NCI-H2107 treated with DMSO at 0.1 percent for 48 hours (cell line): Measurements from ENCODE around the gene CLIC5.

ENCODE experiments used
- DNase-seq: peaks from one replicate; lab custom pipeline; 2025; ENCODE audit not compliant: unreplicated experiment; lab: John Stamatoyannopoulos, UW

Gene CLIC5

GRCh38 chr6:46000905-46001304 lies 14.8 kb downstream of the CLIC5 start:
- DNase-seq, result no peak

DNA sequence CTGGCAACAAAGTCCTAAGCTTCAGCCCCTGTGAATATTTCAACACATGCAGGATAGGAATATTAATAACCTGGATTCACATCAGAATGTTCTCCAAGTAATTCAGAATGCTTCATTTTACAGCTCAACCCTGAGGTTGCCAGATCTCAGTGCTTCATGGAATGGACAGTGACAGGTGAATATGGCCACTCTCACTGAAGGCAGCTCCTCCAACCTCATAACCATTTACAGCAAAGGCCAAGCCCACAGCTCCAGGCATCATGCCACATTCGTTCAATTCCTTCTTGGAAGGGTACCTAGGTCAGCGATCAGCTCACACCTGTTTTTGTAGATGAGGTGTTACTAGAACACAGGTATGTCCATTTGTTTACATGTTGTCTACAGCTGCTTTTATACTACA lies 17.1 kb downstream of the CLIC5 start:
- no peak for DNase-seq

- DNase-seq, result no peak
These were observed 17.7 kb downstream of the CLIC5 start for GRCh38 chr6:45997875-45998506.

GRCh38 chr6:45991189-45991588 lies 24.5 kb downstream of the CLIC5 start:
- DNase-seq, result no peak

DNA sequence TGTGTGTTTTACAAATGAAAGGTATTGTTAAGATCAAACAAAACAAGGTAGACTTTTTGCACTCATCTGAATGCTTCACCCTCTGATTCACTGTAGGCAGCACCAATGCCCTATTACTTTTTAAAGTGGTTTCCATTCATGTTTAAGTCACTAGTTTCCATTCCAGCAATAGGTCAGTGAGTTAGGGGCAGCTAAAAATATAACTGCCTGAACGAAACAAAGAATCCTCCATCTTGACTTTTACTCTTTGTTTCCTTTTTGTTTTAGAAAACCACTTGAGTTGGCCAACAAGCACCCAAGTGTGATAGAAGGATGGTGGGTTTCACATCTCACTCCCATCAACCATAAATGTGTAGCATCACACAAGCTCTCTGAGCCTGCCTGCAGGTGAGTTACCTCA lies 25.5 kb downstream of the CLIC5 start:
- no peak for DNase-seq

DNA sequence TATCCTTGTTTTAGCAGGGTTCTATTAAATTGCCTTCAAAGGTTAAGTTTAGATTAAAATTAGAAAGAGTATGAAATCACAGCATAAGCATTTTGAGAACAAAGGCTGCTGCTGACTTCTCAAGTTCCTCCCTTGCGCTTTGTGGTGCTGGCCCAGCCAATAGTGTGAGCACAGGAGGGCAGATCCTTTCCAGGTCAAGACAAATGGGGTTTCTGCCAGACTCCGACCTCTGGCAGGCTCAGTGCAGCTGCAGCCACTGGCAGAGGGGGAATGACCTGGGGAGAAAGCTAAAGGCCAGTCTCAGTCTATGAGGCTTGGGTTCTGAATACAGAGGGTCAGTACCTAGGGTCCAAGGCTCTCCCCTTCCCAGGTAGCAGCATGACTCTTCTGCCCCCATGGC lies 27.0 kb downstream of the CLIC5 start:
- DNase-seq, result no peak

DNA sequence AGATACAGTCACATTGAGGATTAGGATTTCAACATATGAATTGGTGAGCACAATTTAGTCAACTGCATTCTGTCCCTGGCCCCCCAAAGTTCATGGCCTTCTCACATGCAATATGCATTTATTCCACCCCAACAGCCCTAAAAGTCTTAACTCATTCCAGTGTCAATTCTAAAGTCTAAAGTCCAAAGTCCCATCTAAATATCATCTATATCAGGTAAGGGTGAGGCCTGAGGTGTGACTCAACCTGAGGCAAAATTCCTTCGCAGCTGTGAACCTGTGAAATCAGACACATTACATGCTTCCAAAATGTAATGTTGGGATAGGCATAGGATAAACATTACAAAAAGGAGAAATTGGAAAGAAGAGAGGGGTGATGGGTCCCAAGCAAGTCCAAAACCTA lies 27.8 kb downstream of the CLIC5 start:
- DNase-seq, result no peak

- DNase-seq, result no peak
These were observed 28.9 kb downstream of the CLIC5 start for GRCh38 chr6:45986746-45987274.

- DNase-seq, result no peak
These were observed 30.8 kb downstream of the CLIC5 start for GRCh38 chr6:45984788-45985425.

GRCh38 chr6:45984347-45984746 lies 31.3 kb downstream of the CLIC5 start:
- DNase-seq, result no peak

GRCh38 chr6:45983062-45983461 lies 32.6 kb downstream of the CLIC5 start:
- no peak for DNase-seq

DNA sequence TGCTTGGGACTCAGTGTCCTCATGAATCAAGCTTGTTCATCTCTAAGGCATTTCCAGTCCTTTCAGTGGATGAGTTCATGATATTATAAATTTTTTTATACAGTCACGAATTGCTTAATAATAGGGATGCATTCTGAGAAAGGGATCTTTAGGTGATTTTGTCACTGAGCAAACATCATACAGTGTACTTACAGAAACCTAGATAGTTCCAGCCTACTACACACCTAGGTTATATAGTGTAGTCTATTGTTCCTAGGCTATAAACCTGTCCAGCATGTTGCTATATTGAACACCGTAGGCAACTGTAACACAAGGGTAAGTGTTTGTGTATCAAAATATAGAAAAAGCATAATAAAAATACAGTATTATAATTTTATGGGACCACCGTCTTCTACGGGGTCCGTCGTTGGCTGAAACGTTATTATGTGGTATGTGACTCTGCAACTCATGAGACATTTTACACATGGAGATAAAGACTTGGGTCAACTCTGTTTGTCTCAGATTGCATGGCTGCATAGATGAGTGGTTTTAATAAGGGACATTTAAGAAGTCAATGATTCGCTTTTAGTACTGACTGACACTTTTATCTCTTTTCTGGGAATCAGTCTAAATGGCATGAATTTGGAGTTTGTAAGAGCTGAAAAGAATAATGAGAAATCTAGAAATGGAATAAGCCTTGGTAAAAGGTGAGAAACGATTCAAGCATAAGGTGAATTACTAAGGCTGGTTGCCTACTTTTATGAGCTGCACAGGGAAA lies 33.2 kb downstream of the CLIC5 start:
- no peak for DNase-seq

- DNase-seq, result no peak
These were observed 34.6 kb downstream of the CLIC5 start for GRCh38 chr6:45981046-45981445.

- DNase-seq, result no peak
These were observed 36.3 kb downstream of the CLIC5 start for GRCh38 chr6:45979311-45979710.

GRCh38 chr6:45974596-45974995 lies 41.1 kb downstream of the CLIC5 start:
- no peak for DNase-seq

DNA sequence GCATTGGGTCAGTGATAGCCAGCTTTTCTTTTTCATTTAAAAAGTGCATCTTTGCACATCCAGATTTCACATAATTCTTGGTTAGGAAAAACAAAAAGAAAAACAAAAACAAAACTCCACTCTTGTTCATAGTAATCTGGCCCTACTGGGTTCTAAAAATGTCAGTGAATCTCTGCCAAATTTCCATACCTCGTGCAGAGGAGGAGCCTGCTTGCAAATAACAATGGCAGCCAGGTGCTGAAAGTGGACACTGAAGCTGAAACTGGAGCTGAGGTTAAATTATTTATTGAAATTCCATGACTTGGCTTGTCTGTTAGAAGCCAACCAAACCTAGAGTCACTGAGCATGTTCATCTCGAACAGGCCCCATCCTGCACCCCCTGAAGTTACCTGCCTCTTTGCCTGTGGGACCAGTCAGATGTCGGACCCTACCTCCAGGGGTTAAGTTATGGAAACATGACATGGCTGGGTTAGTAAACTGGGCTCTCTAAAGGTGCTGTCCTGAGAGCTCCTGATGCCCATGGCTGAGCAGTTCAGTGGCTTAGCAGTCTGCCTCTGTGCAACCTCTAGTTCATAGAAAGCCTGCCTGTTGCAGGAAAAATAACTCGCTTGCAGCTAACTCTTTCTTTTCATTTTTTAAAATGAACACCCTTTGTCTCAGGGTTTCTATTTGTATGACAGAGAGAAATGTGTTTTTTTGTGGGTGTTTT lies 42.7 kb downstream of the CLIC5 start:
- no peak for DNase-seq

DNA sequence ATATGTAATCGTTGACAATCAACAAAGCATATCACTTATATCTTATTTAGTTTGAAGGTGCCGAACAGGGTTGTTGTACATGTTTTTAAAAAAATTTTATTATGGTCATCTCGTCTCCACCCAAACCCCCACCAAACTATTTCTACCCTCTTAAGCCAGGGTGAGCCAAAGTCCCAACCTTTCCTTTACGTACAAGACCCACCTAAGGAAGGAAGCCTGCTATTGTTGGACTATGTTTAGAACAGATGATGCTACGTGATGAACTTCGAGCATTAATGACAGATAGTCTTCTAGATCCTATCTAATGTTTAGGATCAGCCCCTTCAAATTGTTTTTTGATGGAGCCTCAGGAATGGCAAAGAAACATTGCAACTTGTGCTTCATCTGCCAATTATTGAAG lies 44.4 kb downstream of the CLIC5 start:
- no peak for DNase-seq

- no peak for DNase-seq
These were observed 45.3 kb downstream of the CLIC5 start for GRCh38 chr6:45970326-45970725.

GRCh38 chr6:45969883-45970282 lies 45.8 kb downstream of the CLIC5 start:
- DNase-seq, result no peak

GRCh38 chr6:45969026-45969425 lies 46.6 kb downstream of the CLIC5 start:
- no peak for DNase-seq

DNA sequence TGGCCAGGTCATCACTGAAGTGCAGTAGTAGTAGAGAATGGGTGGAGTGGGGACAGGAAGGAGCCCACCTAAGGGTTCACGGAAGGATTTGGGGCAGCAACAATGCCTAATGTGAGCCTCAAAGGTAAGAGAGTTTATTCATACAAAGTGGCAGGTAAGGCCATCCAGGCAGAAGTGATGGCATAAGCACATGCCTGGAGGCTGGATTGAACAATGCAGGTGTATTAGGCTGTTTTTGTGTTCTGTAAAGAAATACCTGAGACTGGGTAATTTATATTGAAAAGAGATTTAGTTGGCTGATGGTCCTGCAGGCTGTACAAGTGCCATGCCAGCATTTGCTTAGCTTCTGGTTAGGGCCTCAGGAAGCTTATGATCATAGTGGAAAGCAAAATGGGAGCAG lies 48.3 kb downstream of the CLIC5 start:
- no peak for DNase-seq

- DNase-seq, result no peak
These were observed 48.9 kb downstream of the CLIC5 start for GRCh38 chr6:45966797-45967196.
